Measurements from ENCODE around the gene CCNL2.
A peak's percentile ranks its signal among the peaks of the same experiment; 100 is the strongest.
"Not testable (repeated sequence)": the region's sequence is repeated elsewhere in the genome, so short reads cannot be mapped to it uniquely, and the experiment has no call there.

CCNL2 gene

GRCh38 chr1:1399187-1399871 is at the start of gene CCNL2:
Gene CCNL2 (minus strand): TSS chr1:1399335. CDS start chr1:1399306, 29 bp downstream.
- DNase-seq, result peak; percentile 99

GRCh38 chr1:1446631-1447030 is 47.5 kb upstream of the CCNL2 start:
- not testable (repeated sequence) for DNase-seq

GRCh38 chr1:1442069-1442770 is 43.1 kb upstream of the CCNL2 start:
- no peak for DNase-seq

- peak; percentile 32 for DNase-seq
These were observed 42.1 kb upstream of the CCNL2 start for GRCh38 chr1:1441002-1441888.

GRCh38 chr1:1440262-1441001 is 41.3 kb upstream of the CCNL2 start:
- DNase-seq, result no peak

- DNase-seq, result no peak
These were observed 40.6 kb upstream of the CCNL2 start for GRCh38 chr1:1439546-1440261.

- no peak for DNase-seq
These were observed 39.6 kb upstream of the CCNL2 start for GRCh38 chr1:1438531-1439381.

- no peak for DNase-seq
These were observed 38.8 kb upstream of the CCNL2 start for GRCh38 chr1:1437904-1438376.

GRCh38 chr1:1437033-1437903 is 38.1 kb upstream of the CCNL2 start:
- no peak for DNase-seq

- no peak for DNase-seq
These were observed 37.5 kb upstream of the CCNL2 start for GRCh38 chr1:1436630-1437032.

- no peak for DNase-seq
These were observed 36.9 kb upstream of the CCNL2 start for GRCh38 chr1:1435911-1436629.

GRCh38 chr1:1435106-1435903 is 36.2 kb upstream of the CCNL2 start, which contains the start of gene VWA1:
Gene VWA1 (plus strand): TSS chr1:1435690. CDS start chr1:1435749, 59 bp downstream.
- DNase-seq, result peak; percentile 41

GRCh38 chr1:1434824-1435105 is 35.6 kb upstream of the CCNL2 start:
- DNase-seq, result no peak

- DNase-seq, result no peak
These were observed 35.1 kb upstream of the CCNL2 start for GRCh38 chr1:1434131-1434823.

- no peak for DNase-seq
These were observed 34.6 kb upstream of the CCNL2 start for GRCh38 chr1:1433804-1434130.

- DNase-seq, result no peak
These were observed 34.0 kb upstream of the CCNL2 start for GRCh38 chr1:1432951-1433803.
